ENCODE data around the gene PDE1A.

DNA sequence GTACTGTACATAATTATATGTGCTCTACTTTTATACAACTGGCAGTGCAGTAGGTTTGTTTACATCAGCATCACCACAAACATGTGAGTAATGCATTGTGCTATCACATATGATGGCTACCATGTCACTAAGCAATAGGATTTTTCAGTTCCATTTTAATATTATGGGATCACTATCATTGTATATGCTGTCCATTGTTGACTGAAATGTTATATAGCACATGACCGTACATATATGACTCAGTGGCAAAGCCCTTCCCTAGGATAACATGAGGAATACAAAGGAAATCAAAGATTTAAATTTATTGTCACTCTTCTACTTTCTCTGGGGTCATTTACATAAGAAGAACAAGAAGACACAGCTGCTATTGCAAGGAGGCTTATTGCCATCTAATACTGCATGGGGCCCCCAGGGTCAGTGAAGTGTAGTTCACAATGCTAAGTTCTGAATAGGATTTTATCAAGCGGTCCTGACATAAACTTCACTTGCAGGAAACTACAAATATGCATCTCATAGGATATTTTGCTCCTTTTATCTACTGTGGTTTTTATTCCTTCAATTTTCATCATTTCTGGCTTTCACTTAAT, 21.8 kb downstream of the PDE1A start:
- TF ChIP-seq POLR2A (IDR thresholded peaks at IDR 0.05) = no peak
- TF ChIP-seq, protein P1, sequence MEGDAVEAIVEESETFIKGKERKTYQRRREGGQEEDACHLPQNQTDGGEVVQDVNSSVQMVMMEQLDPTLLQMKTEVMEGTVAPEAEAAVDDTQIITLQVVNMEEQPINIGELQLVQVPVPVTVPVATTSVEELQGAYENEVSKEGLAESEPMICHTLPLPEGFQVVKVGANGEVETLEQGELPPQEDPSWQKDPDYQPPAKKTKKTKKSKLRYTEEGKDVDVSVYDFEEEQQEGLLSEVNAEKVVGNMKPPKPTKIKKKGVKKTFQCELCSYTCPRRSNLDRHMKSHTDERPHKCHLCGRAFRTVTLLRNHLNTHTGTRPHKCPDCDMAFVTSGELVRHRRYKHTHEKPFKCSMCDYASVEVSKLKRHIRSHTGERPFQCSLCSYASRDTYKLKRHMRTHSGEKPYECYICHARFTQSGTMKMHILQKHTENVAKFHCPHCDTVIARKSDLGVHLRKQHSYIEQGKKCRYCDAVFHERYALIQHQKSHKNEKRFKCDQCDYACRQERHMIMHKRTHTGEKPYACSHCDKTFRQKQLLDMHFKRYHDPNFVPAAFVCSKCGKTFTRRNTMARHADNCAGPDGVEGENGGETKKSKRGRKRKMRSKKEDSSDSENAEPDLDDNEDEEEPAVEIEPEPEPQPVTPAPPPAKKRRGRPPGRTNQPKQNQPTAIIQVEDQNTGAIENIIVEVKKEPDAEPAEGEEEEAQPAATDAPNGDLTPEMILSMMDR (IDR thresholded peaks at IDR 0.05) = no peak

Data from prostate gland (tissue), 2 donors.